ENCODE results near the gene HIPK4.
"Not testable (repeated sequence)": the region's sequence is repeated elsewhere in the genome, so short reads cannot be mapped to it uniquely, and the experiment has no call there.

The HIPK4 gene

GRCh38 chr19:40392894-40393517 is 3.0 kb upstream of the HIPK4 start:
- no peak for DNase-seq

- DNase-seq, result no peak
Observed at GRCh38 chr19:40392123-40392522, 2.1 kb upstream of the HIPK4 start.

- no peak for DNase-seq
Observed at GRCh38 chr19:40389404-40390083, 437 bp downstream of the HIPK4 start.

- no peak for DNase-seq
Observed at GRCh38 chr19:40388481-40388880, 1.5 kb downstream of the HIPK4 start.

GRCh38 chr19:40387155-40387554 is 2.8 kb downstream of the HIPK4 start:
- no peak for DNase-seq

- DNase-seq, result no peak
Observed at GRCh38 chr19:40383668-40384248, 6.2 kb downstream of the HIPK4 start.

- no peak for DNase-seq
Observed at GRCh38 chr19:40381321-40381720, 8.7 kb downstream of the HIPK4 start.

GRCh38 chr19:40380199-40381037 is 9.6 kb downstream of the HIPK4 start:
- no peak for DNase-seq

GRCh38 chr19:40379446-40380198 is 10.4 kb downstream of the HIPK4 start:
- no peak for DNase-seq

- no peak for DNase-seq
Observed at GRCh38 chr19:40378509-40378908, 11.5 kb downstream of the HIPK4 start.

GRCh38 chr19:40377876-40378385 is 12.1 kb downstream of the HIPK4 start:
- no peak for DNase-seq

- DNase-seq, result no peak
Observed at GRCh38 chr19:40376286-40376862, 13.6 kb downstream of the HIPK4 start.

- no peak for DNase-seq
Observed at GRCh38 chr19:40374084-40374483, 15.9 kb downstream of the HIPK4 start.

- DNase-seq, result no peak
Observed at GRCh38 chr19:40371802-40372122, 18.2 kb downstream of the HIPK4 start.

GRCh38 chr19:40370997-40371801 is 18.8 kb downstream of the HIPK4 start:
- no peak for DNase-seq

GRCh38 chr19:40370253-40370652 is 19.7 kb downstream of the HIPK4 start:
- not testable (repeated sequence) for DNase-seq

GRCh38 chr19:40369797-40370196 is 20.2 kb downstream of the HIPK4 start:
- no peak for DNase-seq

GRCh38 chr19:40367577-40368434 is 22.2 kb downstream of the HIPK4 start:
- DNase-seq, result no peak

- DNase-seq, result no peak
Observed at GRCh38 chr19:40366697-40367561, 23.1 kb downstream of the HIPK4 start.

All from CD4-positive, alpha-beta T cell treated with Interleukin-12 subunit alpha and Interleukin-12 subunit beta, for 1 hour (primary cell).